Ishikawa (cell line): ENCODE data around the gene DCC.

Experiments
- CEBPB ChIP-seq: IDR thresholded peaks from 2 replicates; pipeline ENCODE4 v1.6.1; 2012
- CREB1 ChIP-seq: IDR thresholded peaks from 2 replicates; pipeline ENCODE4 v1.6.1; 2012; ENCODE audit warnings: low read depth
- EGR1 ChIP-seq: IDR thresholded peaks from 2 replicates; pipeline ENCODE4 v1.6.1; 2012
- EP300 ChIP-seq: IDR thresholded peaks from 2 replicates; pipeline ENCODE4 v1.6.1; 2012; ENCODE audit warnings: borderline replicate concordance
- FOXM1 ChIP-seq: IDR thresholded peaks from 2 replicates; pipeline ENCODE4 v1.6.1; 2012; ENCODE audit warnings: low read depth, borderline replicate concordance
- MAX ChIP-seq: IDR thresholded peaks from 2 replicates; pipeline ENCODE4 v1.6.1; 2012
- NFIC ChIP-seq: IDR thresholded peaks from 2 replicates; pipeline ENCODE4 v1.6.1; 2012
- RAD21 ChIP-seq: IDR thresholded peaks from 2 replicates; pipeline ENCODE4 v1.6.1; 2012; ENCODE audit warnings: low read depth
- TAF1 ChIP-seq: IDR thresholded peaks from 2 replicates; pipeline ENCODE4 v1.6.1; 2012; ENCODE audit warnings: low read depth, mild to moderate bottlenecking
- TCF12 ChIP-seq: IDR thresholded peaks from 2 replicates; pipeline ENCODE4 v1.6.1; 2012; ENCODE audit warnings: low read depth
- TEAD4 ChIP-seq: IDR thresholded peaks from 2 replicates; pipeline ENCODE4 v1.6.1; 2012
- USF1 ChIP-seq: IDR thresholded peaks from 2 replicates; pipeline ENCODE4 v1.6.1; 2012
- YY1 ChIP-seq: IDR thresholded peaks from 2 replicates; pipeline ENCODE4 v1.6.1; 2012; ENCODE audit warnings: low read depth
- ZBTB7A ChIP-seq: IDR thresholded peaks from 2 replicates; pipeline ENCODE4 v1.6.1; 2012; ENCODE audit warnings: low read depth
- TF ChIP-seq, protein P1 (sequence below): IDR thresholded peaks from 2 replicates; pipeline ENCODE4 v1.6.1; 2012; ENCODE audit warnings: low read depth, mild to moderate bottlenecking

DCC gene

GRCh38 chr18:52869942-52870907 is 530.2 kb downstream of the DCC start:
- no peak for TF ChIP-seq TAF1
- TF ChIP-seq CEBPB, result no peak
- TF ChIP-seq USF1, result no peak
- TF ChIP-seq TEAD4, result no peak
- TF ChIP-seq ZBTB7A, result no peak
- no peak for TF ChIP-seq FOXM1
- TF ChIP-seq EGR1, result no peak
- TF ChIP-seq MAX, result no peak
- TF ChIP-seq YY1, result no peak
- TF ChIP-seq TCF12, result no peak
- TF ChIP-seq EP300, result no peak
- no peak for TF ChIP-seq RAD21
- no peak for TF ChIP-seq CREB1
- TF ChIP-seq, protein P1, sequence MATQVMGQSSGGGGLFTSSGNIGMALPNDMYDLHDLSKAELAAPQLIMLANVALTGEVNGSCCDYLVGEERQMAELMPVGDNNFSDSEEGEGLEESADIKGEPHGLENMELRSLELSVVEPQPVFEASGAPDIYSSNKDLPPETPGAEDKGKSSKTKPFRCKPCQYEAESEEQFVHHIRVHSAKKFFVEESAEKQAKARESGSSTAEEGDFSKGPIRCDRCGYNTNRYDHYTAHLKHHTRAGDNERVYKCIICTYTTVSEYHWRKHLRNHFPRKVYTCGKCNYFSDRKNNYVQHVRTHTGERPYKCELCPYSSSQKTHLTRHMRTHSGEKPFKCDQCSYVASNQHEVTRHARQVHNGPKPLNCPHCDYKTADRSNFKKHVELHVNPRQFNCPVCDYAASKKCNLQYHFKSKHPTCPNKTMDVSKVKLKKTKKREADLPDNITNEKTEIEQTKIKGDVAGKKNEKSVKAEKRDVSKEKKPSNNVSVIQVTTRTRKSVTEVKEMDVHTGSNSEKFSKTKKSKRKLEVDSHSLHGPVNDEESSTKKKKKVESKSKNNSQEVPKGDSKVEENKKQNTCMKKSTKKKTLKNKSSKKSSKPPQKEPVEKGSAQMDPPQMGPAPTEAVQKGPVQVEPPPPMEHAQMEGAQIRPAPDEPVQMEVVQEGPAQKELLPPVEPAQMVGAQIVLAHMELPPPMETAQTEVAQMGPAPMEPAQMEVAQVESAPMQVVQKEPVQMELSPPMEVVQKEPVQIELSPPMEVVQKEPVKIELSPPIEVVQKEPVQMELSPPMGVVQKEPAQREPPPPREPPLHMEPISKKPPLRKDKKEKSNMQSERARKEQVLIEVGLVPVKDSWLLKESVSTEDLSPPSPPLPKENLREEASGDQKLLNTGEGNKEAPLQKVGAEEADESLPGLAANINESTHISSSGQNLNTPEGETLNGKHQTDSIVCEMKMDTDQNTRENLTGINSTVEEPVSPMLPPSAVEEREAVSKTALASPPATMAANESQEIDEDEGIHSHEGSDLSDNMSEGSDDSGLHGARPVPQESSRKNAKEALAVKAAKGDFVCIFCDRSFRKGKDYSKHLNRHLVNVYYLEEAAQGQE, result no peak

DNA sequence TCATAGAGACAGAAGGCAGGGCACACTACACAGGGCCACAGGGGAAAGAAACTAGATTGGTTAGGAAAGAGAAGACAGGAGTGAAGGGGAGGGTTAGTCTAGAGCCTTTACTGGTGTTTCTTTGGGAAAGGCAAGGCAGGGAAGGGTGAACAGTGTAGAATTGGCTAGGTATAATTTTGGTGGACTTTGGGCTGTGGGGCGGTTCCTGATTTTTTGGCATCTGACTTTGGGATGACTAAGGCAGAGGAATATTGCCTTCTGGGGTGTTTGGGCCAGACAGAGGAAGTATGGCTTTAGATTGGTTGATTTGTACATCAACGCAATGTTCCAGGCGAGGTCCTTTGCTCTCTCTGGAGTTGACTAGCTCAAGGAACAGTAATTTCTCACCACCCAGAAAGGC is 534.8 kb downstream of the DCC start:
- TF ChIP-seq, protein P1, result no peak
- TF ChIP-seq TAF1 (no peak), USF1 (no peak), RAD21 (no peak), CEBPB (no peak)

GRCh38 chr18:52875725-52876124 is 535.7 kb downstream of the DCC start:
- TF ChIP-seq USF1, result no peak
- no peak for TF ChIP-seq ZBTB7A
- TF ChIP-seq TAF1, result no peak
- no peak for TF ChIP-seq TCF12
- TF ChIP-seq MAX, result no peak
- TF ChIP-seq EP300, result no peak
- no peak for TF ChIP-seq FOXM1
- no peak for TF ChIP-seq CREB1
- TF ChIP-seq TEAD4, result no peak
- no peak for TF ChIP-seq CEBPB
- TF ChIP-seq EGR1, result no peak
- TF ChIP-seq RAD21, result no peak
- no peak for TF ChIP-seq NFIC

- no peak for TF ChIP-seq TEAD4
- no peak for TF ChIP-seq ZBTB7A
- TF ChIP-seq NFIC, result no peak
- no peak for TF ChIP-seq MAX
- TF ChIP-seq USF1, result no peak
- no peak for TF ChIP-seq YY1
- TF ChIP-seq TCF12, result no peak
- TF ChIP-seq, protein P1, result no peak
- no peak for TF ChIP-seq FOXM1
- no peak for TF ChIP-seq EGR1
- TF ChIP-seq CEBPB, result no peak
Observed at GRCh38 chr18:52888014-52888413, 548.0 kb downstream of the DCC start.
